ENCODE results near the gene COL6A3.
"Not testable (repeated sequence)": the region's sequence is repeated elsewhere in the genome, so short reads cannot be mapped to it uniquely, and the experiment has no call there.

Gene COL6A3

DNA sequence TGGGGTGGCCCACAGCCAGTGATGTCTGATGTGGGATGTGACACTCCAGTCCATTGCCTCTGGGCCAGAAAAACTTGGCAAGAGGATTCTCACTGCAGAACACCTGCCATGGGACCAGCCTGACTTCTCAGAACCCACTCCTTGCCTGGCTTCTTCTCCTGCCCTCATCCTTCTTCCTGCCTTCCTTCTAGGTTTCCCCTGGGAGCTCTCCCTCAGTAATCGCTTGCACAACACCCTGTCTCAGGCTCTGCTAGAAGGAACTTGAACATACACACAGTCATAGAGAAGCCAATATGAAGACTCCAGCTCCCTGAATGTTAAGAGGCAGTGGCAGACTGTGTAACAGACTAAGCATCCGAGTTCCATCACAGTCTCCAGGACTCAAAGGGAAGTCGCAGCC, 4.3 kb upstream of the COL6A3 start:
- in situ Hi-C loops (cut with MboI; ENCODE audit: low sequenced_read_pairs), result no loop called here
- H3K9me3 ChIP-seq, result no peaks in the 10 kb centered on the region
- no peaks in the 10 kb centered on the region for H3K4me1 ChIP-seq
- H3K36me3 ChIP-seq (replicated peaks), result no peaks in the 10 kb centered on the region
- no peak overlapping the region for H3K4me3 ChIP-seq
- no peak for DNase-seq (ENCODE audit: low spot score in 2 of 2)
- 0 out of 2 replicates have a peak, but pooled peaks cover 7% of the 10 kb centered on the region for H3K27me3 ChIP-seq (ENCODE audit: low read depth)

GRCh38 chr2:237412988-237413776, 782 bp downstream of the COL6A3 start:
- peaks cover 39% of the 10 kb centered on the region for H3K27me3 ChIP-seq (ENCODE audit: low read depth)
- H3K36me3 ChIP-seq (replicated peaks), result no peaks in the 10 kb centered on the region
- H3K9me3 ChIP-seq, result no peaks in the 10 kb centered on the region
- no peaks in the 10 kb centered on the region for H3K4me1 ChIP-seq
- DNase-seq (ENCODE audit: low spot score in 2 of 2), result no peak
- H3K4me3 ChIP-seq, result no peak overlapping the region
- in situ Hi-C loops (cut with MboI; ENCODE audit: low sequenced_read_pairs), result no loop called here

DNA sequence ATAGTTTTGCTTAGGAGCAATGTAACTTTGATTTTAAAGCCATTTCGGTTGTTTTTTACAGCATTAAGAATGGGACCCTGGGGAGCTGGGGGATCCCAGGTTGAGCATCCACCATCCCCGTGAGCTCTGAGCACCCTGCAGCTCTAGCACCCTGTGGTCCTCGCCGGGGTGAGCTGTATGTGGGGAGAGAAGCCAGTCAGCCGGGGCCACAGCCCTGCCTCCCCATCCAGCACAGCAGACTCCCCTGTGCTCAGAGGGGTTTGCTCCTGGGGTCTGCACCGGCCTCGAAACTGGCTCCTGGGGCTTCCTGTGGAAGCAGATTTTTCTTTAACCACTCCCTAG, 1.3 kb downstream of the COL6A3 start:
- in situ Hi-C loops (cut with MboI; ENCODE audit: low sequenced_read_pairs), result no loop called here
- Histone ChIP-seq H3K27me3 (ENCODE audit: low read depth) (peaks cover 39% of the 10 kb centered on the region), H3K4me1 (no peaks in the 10 kb centered on the region), H3K9me3 (no peaks in the 10 kb centered on the region), H3K4me3 (no peak overlapping the region), H3K36me3 (replicated peaks) (no peaks in the 10 kb centered on the region)
- no peak for DNase-seq (ENCODE audit: low spot score in 2 of 2)

- H3K4me3 ChIP-seq, result no peak overlapping the region
- H3K9me3 ChIP-seq, result no peaks in the 10 kb centered on the region
- no peaks in the 10 kb centered on the region for H3K4me1 ChIP-seq
- DNase-seq (ENCODE audit: low spot score in 2 of 2), result no peak
- H3K36me3 ChIP-seq (replicated peaks), result no peaks in the 10 kb centered on the region
- peaks cover 39% of the 10 kb centered on the region for H3K27me3 ChIP-seq (ENCODE audit: low read depth)
- in situ Hi-C loops (cut with MboI; ENCODE audit: low sequenced_read_pairs), result no loop called here
These were observed 2.1 kb downstream of the COL6A3 start for GRCh38 chr2:237411683-237412423.

DNA sequence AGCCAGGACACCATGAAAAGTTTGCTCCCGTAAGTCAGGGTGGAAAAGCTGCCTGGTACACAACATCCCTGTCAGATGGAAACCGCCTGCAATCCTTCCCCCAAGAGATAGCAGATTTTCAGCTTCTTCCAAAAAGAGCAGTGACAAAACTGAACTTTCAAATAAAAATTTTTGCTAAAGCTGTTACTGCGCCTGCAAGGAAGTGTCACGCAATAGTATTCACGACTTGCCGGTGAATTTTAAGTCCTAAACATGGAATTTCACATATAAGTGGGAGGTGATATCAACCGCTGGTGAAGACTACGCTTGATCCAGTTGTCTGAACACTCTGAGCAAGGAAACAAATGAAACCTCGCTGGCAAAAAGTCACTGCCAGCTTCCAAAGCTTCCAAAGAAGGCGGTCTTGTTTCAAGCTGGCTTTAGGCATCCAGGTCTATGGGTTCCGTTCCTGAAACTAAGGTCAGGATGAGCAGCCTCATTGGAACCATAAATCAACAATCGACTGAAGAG, 2.8 kb downstream of the COL6A3 start:
- Histone ChIP-seq H3K4me3 (no peak overlapping the region), H3K4me1 (no peaks in the 10 kb centered on the region), H3K27me3 (ENCODE audit: low read depth) (peaks cover 40% of the 10 kb centered on the region), H3K9me3 (no peaks in the 10 kb centered on the region), H3K36me3 (replicated peaks) (no peaks in the 10 kb centered on the region)
- in situ Hi-C loops (cut with MboI; ENCODE audit: low sequenced_read_pairs), result no loop called here
- DNase-seq (ENCODE audit: low spot score in 2 of 2), result no peak

DNA sequence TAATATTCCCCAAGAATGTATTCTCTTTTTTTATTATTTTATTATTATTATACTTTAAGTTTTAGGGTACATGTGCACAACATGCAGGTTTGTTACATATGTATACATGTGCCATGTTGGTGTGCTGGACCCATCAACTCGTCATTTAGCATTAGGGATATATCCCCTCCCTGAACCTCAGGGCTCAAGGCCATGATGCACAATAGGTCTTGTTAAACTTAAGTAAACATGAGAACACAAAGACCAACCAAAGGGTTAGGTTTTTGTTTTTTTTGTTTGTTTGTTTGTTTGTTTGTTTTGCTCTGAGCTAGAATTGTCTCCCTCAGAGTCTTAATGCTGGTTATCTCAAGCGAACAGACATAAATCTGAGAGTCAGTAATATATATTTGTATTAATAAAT, 4.7 kb downstream of the COL6A3 start:
- not testable (repeated sequence) for DNase-seq (ENCODE audit: low spot score in 2 of 2); H3K36me3 ChIP-seq (replicated peaks); H3K4me1 ChIP-seq; H3K4me3 ChIP-seq; H3K9me3 ChIP-seq
- in situ Hi-C loops (cut with MboI; ENCODE audit: low sequenced_read_pairs), result loop anchor here (10.0 kb wide), 1 partner anchor 254 kb away; no protein-coding TSS in a partner anchor
- peaks cover 43% of the 10 kb centered on the region for H3K27me3 ChIP-seq (ENCODE audit: low read depth)

GRCh38 chr2:237408335-237409000, 5.5 kb downstream of the COL6A3 start:
- Histone ChIP-seq H3K9me3 (no peaks in the 10 kb centered on the region), H3K4me3 (no peak overlapping the region), H3K36me3 (replicated peaks) (no peaks in the 10 kb centered on the region), H3K27me3 (ENCODE audit: low read depth) (peaks cover 43% of the 10 kb centered on the region), H3K4me1 (no peaks in the 10 kb centered on the region)
- DNase-seq (ENCODE audit: low spot score in 2 of 2), result no peak
- in situ Hi-C loops (cut with MboI; ENCODE audit: low sequenced_read_pairs), result loop anchor here (10.0 kb wide), 1 partner anchor 254 kb away; no protein-coding TSS in a partner anchor

- Histone ChIP-seq H3K36me3 (replicated peaks) (no peaks in the 10 kb centered on the region), H3K9me3 (no peaks in the 10 kb centered on the region), H3K4me3 (no peak overlapping the region), H3K4me1 (no peaks in the 10 kb centered on the region), H3K27me3 (ENCODE audit: low read depth) (peaks cover 39% of the 10 kb centered on the region)
- in situ Hi-C loops (cut with MboI; ENCODE audit: low sequenced_read_pairs), result loop anchor here (10.0 kb wide), 1 partner anchor 253 kb away; no protein-coding TSS in a partner anchor
- DNase-seq (ENCODE audit: low spot score in 2 of 2), result no peak
These were observed 6.3 kb downstream of the COL6A3 start for GRCh38 chr2:237407700-237408099.

- DNase-seq (ENCODE audit: low spot score in 2 of 2), result no peak
- no peaks in the 10 kb centered on the region for H3K9me3 ChIP-seq
- in situ Hi-C loops (cut with MboI; ENCODE audit: low sequenced_read_pairs), result loop anchor here (10.0 kb wide), 1 partner anchor 252 kb away; no protein-coding TSS in a partner anchor
- no peak overlapping the region for H3K4me3 ChIP-seq
- H3K36me3 ChIP-seq (replicated peaks), result no peaks in the 10 kb centered on the region
- H3K27me3 ChIP-seq (ENCODE audit: low read depth), result peaks cover 31% of the 10 kb centered on the region
- no peaks in the 10 kb centered on the region for H3K4me1 ChIP-seq
These were observed 7.5 kb downstream of the COL6A3 start for GRCh38 chr2:237406371-237406895.

DNA sequence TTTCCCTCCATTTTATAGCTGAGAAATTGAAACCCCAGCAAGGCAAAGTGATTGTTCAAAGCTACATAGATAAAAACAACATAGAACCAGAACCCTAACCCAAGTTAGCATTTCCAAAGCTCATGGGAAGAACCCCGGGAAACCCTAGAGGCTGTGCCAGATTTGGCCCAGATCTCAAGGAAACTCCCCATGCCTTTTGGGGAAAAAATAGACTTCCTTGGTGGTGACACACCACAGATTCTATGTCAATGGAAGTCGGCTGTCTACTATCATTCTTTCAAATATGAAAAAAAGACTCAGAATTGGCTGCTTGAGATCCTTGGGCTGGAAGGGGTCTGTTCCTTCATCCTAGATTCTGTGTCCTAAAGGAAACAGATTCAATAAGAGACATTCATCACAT, 8.4 kb downstream of the COL6A3 start:
- Histone ChIP-seq H3K27me3 (ENCODE audit: low read depth) (peaks cover 32% of the 10 kb centered on the region), H3K4me1 (no peaks in the 10 kb centered on the region)
- in situ Hi-C loops (cut with MboI; ENCODE audit: low sequenced_read_pairs), result loop anchor here (10.0 kb wide), 1 partner anchor 251 kb away; no protein-coding TSS in a partner anchor

DNA sequence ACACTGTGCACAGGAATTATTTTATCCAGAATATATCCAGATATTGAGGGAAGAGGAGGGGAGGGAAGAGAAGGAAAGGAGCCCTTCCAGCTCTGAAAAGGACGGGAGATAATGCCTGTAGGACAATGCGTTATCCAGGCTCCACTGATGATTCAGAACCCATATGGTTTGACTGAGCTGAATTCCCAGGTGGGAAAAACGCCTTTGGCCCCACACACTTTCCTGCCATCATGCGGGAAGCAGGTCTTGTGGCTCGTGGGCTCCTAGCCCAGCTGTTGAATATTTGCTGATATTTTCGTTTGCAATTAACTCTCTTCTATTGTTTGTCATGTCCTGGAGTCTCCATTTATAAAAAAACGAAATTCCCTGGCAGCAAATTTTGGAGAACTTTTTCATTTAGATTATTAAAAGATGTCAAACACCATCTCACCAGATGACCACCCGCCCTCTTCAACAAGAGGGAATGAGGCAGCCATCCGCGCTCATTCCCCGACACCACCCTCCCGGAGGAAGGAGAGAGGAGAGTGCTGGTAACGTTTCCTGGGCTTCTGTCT, 8.9 kb downstream of the COL6A3 start:
- Histone ChIP-seq H3K4me3 (no peak overlapping the region), H3K9me3 (no peaks in the 10 kb centered on the region), H3K27me3 (ENCODE audit: low read depth) (peaks cover 31% of the 10 kb centered on the region), H3K4me1 (no peaks in the 10 kb centered on the region), H3K36me3 (replicated peaks) (no peaks in the 10 kb centered on the region)
- in situ Hi-C loops (cut with MboI; ENCODE audit: low sequenced_read_pairs), result loop anchor here (10.0 kb wide), 1 partner anchor 250 kb away; no protein-coding TSS in a partner anchor
- no peak for DNase-seq (ENCODE audit: low spot score in 2 of 2)

More for the DNA sequence above, 8.4 kb downstream of the COL6A3 start:
- H3K36me3 ChIP-seq (replicated peaks), result no peaks in the 10 kb centered on the region
- no peak overlapping the region for H3K4me3 ChIP-seq
- DNase-seq (ENCODE audit: low spot score in 2 of 2), result no peak
- H3K9me3 ChIP-seq, result no peaks in the 10 kb centered on the region

- H3K27me3 ChIP-seq (ENCODE audit: low read depth), result peaks cover 27% of the 10 kb centered on the region
- in situ Hi-C loops (cut with MboI; ENCODE audit: low sequenced_read_pairs), result loop anchor here (10.0 kb wide), 1 partner anchor 250 kb away; no protein-coding TSS in a partner anchor
- no peaks in the 10 kb centered on the region for H3K36me3 ChIP-seq (replicated peaks)
- H3K4me1 ChIP-seq, result no peaks in the 10 kb centered on the region
- DNase-seq (ENCODE audit: low spot score in 2 of 2), result no peak
- H3K4me3 ChIP-seq, result no peak overlapping the region
- no peaks in the 10 kb centered on the region for H3K9me3 ChIP-seq
These were observed 9.6 kb downstream of the COL6A3 start for GRCh38 chr2:237404413-237404812.

Data from HAP-1 (cell line).